COLO829 (cell line): ENCODE data around the gene BARX1.
"Not testable (repeated sequence)": the region's sequence is repeated elsewhere in the genome, so short reads cannot be mapped to it uniquely, and the experiment has no call there.

Experiments used
- DNase-seq: peaks from one replicate; pipeline ENCODE4 v3.0.0; 2012; ENCODE audit warnings: low spot score

The BARX1 gene, protein sequence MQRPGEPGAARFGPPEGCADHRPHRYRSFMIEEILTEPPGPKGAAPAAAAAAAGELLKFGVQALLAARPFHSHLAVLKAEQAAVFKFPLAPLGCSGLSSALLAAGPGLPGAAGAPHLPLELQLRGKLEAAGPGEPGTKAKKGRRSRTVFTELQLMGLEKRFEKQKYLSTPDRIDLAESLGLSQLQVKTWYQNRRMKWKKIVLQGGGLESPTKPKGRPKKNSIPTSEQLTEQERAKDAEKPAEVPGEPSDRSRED

GRCh38 chr9:93955111-93955980 is at the start of gene BARX1:
Gene BARX1, minus strand, starts transcription at chr9:93955355. Its CDS starts 209 bp downstream, at chr9:93955146.
- no peak for DNase-seq

DNA sequence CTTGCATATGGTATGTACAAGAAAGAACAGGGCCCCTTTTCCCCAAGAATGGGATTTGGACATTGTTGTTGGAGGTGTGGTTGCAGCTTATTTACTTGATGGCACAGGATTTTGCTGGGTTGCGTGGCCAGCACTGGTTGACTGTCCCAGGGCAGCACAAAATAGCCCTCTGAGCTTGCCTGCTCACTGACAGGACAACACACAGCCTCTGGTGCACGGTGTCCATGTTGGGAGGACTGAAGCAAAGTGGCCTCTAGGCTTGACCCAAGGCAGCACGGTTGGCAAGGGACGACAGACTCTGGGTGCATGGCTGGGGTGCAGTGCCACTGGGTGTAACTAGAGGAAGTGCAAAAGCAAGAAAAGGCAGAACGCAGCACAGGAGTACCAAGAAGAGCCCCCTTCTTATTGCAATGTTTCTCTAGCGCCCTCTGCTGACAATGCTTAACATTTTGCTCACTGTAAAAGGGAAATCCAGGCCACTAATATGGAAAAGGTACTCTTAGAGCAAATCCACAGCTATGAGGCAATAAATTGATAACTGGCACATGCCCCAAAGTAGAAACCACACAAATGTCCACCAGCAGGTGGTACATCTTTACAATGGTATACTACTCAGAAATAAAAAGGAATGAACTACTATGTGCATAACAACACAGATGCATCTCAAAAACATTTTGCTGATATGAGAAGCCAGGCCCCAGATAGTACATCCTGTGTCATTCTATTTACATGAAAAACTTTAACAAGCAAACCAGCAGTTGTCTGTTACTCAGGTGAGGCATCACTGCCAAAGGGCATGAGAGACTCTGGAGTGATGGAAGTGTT is 47.4 kb upstream of the BARX1 start:
- DNase-seq, result peak; percentile 70

DNA sequence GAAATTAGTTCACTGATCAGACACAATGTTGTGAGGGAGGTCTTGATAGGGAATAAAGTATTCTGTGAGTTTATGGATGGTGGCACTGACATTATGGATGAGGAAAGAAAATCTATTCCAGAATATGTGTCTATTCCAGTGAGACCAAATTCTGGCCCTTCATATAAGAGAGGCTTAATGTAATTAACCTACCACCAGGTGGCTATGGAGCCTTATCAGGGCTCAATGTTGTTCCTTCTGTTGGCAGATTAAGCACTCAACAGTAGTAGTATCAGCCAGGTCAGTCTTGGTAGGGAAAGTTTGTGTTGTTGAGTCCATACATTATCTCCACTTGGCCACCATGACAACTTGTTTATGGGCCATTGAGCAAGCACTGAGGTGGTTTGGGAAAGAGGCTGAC is 41.7 kb upstream of the BARX1 start:
- DNase-seq, result no peak

- no peak for DNase-seq
Observed at GRCh38 chr9:93996367-93996766, 41.2 kb upstream of the BARX1 start.

GRCh38 chr9:93994545-93994944 is 39.4 kb upstream of the BARX1 start:
- no peak for DNase-seq

DNA sequence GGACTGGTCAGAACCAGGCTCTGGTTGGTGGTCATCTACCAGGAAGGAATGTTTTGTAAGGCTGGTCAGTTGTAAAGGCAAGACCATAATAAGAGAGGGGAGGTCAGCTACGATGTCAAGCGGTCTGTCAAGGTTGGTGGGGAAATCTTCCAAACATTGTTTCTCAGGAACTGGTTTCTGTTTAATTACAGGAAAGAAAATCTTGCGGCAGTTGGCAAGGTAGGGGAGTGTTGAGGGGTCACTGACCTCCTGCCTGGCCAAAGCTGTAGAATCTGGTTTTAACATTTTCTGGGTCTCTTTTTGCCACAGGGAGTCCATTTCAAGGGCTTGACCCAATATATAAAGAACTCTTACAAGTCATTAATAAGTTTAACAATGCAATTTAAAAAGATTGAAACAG is 39.0 kb upstream of the BARX1 start:
- DNase-seq, result no peak

GRCh38 chr9:93992830-93993229 is 37.7 kb upstream of the BARX1 start:
- DNase-seq, result no peak

DNA sequence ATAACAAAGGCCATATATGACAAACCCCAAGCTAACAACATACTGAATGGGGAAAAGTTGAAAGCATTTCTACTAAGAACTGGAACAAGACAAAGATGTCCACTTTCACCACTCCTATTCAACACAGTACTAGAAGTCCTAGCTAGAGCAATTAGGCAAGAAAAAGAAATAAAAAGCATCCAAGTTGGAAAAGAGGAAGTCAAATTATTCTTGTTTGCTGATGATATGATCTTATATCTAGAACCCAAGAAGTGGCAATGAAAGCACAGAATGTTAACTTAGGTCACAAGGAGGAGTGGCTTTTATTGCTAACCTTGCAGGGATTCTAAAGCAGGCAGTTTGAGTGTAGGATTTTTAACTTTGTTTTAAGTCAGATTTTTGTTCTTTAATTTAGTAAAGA is 35.3 kb upstream of the BARX1 start:
- no peak for DNase-seq

GRCh38 chr9:93988056-93988455 is 32.9 kb upstream of the BARX1 start:
- no peak for DNase-seq

DNA sequence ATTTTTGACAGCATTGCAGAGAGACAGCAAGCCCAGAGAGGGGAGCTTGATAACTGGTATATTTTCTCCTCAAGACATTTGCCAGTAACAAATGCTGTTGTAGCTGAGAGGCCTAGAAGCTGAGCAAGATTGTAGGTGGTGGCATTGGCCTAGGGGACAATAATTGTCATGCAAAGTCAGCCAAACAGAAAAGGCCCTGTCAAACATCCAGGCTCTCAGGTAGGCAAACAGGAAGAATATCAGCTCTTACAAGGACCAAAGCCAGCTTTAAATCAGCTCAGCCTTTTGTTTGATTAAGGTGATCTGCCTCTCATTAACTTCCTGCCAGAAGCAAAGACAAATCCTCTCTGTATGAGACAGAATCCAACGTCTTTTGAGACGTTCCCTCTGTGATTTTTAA is 29.7 kb upstream of the BARX1 start:
- DNase-seq, result no peak

DNA sequence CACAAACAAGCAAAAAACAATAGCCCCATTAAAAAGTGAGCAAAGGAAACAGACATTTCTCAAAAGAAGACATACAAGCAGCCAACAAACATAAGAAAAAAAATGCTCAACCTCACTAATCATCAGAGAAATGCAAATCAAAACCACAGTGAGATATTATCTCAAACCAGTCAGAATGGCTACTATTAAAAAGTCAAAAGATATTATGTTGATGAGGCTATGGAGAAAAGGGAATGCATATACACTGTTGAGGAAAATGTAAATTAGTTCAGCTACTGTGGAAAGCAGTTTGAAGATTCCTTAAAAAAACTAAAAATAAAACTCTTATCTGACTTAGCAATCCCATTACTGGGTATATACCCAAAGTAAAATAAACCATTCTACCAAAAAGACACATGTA is 28.7 kb upstream of the BARX1 start:
- no peak for DNase-seq

DNA sequence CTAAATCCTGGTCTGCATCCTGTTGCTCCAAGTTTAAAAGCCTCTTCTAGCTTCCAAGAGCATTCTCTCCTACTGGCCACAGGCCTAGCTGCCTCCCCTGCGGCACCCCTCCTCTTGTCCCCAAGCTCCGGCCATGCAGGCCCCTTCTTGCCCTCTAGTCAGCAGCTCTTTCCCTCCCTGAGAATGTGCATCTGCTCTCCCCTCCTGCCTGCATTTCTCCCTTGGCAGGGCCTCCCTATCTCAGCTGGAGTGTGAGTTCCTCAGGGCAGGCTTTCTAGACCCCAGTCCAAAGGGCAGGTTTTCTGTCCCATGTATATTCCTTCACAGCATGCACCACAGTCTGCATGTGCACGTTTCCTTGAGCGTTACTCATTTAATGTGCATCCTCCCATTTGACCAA is 24.6 kb upstream of the BARX1 start:
- DNase-seq, result no peak

DNA sequence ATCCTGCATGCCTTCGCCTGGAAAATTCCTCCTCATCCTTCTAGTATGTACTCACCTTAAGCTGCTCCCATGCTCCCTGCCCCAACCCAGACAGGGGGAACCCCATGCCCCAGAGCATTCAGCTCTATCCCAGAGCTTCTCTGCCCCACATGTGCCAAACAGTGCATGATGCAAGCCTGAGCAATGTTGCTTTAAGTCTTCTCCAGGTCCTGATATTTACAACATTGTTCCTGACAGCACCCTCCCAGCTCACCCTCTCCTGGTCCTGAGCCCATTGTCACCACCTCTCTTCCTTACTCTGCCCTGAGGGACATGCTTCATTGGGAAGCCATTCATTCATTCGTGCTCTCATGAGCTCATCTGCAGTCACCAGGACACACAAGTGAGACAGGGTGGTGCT is 23.4 kb upstream of the BARX1 start:
- no peak for DNase-seq

- DNase-seq, result no peak
Observed at GRCh38 chr9:93976973-93977372, 21.8 kb upstream of the BARX1 start.

DNA sequence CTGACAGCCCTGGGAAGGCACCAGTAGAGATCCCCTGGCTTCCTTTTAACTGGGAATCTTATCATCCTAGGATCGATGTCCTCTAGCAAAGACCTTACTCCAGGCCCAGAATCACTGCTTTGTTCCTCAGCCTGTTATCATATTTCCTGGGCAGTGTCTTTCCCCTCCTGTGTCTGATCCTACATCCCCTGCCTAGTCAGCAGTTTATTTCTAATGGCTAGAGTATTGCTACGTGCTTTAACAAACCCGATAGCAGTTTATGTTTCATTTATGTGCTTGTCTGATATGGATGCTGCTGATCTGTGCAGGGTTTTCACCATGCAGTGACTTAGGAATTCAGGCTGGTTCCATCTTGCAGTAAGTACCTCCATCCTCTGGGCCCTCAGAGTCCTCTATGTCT is 20.9 kb upstream of the BARX1 start:
- no peak for DNase-seq

DNA sequence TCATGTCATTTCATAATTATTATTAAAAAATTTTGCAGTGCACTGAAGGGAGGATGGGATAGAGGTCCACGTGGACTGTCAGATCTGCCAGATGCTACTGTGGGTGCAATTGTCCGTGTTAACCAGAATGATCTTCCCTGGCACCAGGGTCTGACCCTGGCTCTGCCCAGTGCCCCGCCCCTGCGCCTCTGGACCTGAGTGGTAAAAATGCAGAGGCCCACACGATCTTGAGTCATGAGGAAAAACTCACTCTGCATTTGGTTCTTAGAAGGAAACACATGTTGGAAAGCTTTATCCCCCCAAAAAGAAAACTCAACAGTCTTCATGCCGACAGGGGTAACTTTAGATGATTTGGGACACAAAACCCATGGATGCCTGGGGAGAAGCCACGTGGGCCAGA is 20.1 kb upstream of the BARX1 start:
- DNase-seq, result no peak

DNA sequence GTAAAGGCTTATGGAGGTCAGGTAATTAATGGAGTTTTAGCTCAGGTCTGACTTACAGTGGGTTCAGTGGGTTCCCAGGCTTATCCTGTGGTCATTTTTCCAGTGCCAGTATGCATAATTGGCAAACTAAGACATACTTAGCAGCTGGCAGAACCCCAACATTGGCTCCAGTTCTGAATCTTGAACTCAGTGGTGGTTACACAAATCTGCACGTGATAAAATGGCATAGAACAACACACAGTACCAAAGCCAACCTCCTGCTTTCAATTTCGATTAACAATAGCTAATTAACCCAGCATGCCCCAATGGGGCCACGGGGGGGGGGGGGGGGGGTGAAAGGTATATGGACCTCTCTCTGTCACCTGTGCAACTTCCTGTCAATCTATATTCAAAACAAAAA is 19.0 kb upstream of the BARX1 start:
- no peak for DNase-seq

DNA sequence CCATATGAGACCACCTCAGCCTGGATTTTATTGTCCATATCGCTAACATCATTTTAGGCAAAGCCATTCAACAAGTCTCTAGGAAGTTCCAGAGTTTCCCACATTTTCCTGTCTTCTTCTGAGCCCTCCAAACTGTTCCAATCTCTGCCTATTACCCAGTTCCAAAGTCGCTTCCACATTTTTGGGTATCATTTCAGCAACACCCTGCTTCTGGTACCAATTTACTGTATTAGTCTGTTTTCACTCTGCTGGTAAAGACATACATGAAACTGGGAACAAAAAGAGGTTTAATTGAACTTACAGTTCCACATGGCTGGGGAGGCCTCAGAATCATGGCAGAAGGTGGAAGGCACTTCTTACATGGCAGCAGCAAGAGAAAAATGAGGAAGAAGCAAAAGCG is 17.5 kb upstream of the BARX1 start:
- not testable (repeated sequence) for DNase-seq

GRCh38 chr9:93969328-93969661 is 14.1 kb upstream of the BARX1 start:
- no peak for DNase-seq

DNA sequence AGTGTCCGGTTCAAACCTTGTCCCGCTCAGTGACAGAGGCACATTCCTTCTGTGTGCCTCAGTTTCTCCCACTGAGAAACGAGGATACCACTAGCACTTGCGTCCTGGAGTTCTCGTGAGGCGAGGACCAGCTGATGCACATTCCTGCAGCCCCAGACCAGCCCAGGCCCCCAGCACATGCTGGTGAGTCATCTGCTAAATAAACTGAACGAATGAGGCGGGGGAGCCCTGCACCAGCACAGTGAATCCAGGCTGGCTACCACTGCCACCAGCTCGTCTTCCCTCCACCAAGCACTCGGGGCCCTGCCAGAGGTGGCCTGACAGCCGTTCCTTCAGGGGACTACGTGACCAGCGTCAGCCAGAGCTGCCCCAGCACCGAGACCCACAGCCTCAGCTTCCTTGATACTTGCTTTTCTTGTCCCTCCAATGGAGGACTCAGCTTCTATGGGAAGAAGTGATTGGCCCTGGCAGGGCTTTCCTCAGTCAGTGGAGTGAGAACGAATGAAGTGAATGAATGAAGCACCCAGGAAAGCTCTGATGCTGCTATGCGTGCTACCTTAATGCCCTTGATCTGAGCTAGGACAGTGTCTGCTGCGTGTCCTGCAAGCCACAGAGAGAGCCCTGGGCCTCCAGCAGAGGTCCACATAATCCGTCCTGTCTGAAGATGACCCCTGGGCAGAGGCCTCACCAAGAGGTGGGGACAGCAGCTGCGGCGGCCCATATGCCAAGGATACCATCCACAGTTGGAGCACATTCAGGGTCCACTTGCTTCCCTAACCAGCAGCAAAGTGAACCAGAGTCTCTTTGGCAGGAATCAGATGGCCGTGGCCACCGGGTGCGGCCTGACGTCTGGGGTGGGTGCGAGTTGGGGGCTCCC is 13.5 kb upstream of the BARX1 start:
- no peak for DNase-seq

GRCh38 chr9:93967020-93967803 is 12.1 kb upstream of the BARX1 start:
- DNase-seq, result no peak
